Left kidney (tissue), 2 donors: ENCODE results near the gene FAM53B. TPM values are rescaled to one million over a fixed set of nuclear protein-coding genes. Genes with fewer than 3 reads are reported as not detected.

Experiments
- DNase-seq: peaks from one replicate; pipeline ENCODE4 v3.0.0-alpha.2; 2013
- polyA plus RNA-seq: library from polyadenylated mRNA; unstranded; fragments of 120-200 nt; gene quantifications from one replicate; pipeline ENCODE4 v1.2.1, GENCODE V29; 2013; ENCODE audit not compliant: insufficient read length

FAM53B gene
- polyA plus RNA-seq, 1 donor: 23.4 TPM

GRCh38 chr10:124679401-124679800 is 64.8 kb downstream of the FAM53B start:
- DNase-seq: no peak

DNA sequence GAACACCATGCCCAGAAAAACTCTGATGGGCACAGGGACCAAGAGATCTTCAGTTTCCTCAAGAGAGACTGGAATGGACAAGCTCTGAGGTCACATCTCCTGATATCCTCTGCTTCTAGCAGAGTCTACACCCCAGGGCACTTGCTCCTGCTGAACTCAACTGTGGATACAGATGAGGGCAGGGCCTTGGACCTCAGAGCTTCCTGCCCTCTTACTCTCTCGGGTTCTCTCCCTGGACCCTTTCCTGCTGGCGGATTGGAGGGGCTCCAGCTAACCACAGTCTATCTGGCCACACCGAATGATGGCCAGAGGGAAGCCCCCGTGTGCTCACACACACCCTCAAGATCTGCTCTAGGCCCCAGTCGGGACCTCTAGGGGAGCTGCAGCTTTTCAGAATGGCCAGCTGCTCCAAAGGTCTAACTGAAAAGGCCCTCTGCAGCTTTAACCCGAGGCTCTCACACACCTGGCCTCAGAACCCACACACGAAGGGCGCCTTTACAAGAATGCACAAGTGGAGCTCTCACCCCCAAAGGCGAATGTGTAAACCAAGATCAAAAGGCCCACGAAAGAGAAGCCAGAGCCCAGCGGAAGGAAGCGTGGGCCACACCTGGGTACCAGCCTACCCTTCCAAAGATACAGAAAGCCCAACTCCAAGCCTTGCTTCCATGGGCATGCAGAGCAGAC is 65.5 kb downstream of the FAM53B start:
- no peak for DNase-seq

GRCh38 chr10:124677749-124678556 is 66.2 kb downstream of the FAM53B start:
- no peak for DNase-seq

DNA sequence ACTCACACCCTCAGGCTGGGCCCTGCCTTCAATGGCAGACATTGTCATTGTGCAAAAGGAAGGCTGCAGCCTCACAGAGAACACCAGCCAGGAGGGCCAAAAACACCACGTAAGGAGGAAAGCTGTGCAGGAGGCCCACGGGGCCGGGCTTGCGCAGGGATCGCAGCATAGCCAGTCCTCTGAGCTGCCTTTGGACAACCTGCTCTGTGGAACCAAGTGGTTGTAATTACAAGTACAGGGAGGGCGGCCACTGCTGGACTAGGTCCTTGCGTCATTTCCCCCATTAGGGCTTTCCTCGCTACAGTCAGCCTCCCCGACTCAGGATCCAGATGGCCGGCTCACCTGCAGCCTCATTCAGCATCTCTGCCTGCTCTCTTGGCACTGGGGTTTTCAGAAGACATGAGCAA is 66.9 kb downstream of the FAM53B start:
- no peak for DNase-seq

GRCh38 chr10:124676416-124677062 is 67.6 kb downstream of the FAM53B start:
- DNase-seq: no peak

DNA sequence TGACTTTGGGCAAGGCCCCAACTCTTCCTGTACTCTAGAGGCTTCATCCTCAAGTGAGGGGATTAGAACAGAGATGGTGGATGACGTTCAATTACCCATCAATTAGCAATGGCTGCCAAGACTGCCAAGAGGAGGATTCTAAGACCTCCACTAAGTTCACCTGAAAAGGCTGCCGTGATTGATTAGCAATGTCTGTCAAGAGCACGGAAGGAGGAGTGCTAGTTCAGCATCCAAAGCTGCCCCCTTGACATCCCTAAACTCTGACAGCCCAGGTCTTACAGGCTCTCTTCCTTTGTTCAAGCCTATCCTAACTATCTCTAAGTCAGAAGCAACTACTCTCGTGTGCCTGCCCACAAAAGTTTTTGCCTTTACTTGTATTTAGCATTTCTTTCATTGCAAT is 68.4 kb downstream of the FAM53B start:
- DNase-seq: no peak

DNA sequence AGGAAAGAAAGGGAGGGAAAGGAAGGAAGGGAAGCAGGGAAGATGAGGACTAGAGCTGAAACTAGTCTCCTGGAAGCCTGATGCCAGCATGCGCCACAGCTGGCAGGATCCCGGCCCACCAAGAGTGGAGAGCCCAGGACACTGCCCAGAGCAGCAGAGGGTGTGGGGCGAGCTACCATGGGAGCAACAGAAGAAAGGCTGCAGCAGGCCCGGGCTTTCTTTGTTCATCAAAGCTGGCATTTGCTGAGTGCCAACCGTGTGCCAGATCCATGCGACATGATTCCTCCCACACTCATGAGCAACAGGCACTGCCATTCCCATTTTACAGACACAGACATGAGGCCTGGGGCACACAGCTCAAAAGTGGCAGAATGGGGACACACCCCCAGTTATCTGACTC is 68.9 kb downstream of the FAM53B start:
- no peak for DNase-seq

DNA sequence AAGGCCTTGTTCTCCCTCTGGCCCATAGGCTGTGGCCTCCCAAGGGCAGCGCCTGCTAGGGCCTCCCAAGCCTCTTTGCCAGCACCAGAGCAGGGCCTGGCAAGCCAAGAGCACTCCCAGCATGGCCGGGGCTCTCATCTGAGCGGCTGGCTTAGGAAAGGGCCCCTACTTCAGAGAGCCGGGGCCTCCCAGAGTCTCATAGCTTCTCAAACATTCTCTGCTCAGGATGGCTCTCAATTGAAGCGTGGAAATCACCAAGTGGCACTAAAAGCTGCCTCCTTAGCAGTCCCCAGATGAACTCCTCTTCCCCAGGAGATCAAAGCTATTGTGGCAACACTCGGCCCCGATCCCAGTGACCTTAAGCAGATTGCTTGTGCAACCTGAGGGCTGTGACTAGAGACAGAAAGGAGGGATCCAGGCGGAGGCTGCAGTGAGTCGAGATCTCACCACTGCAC is 69.4 kb downstream of the FAM53B start:
- DNase-seq: no peak

DNA sequence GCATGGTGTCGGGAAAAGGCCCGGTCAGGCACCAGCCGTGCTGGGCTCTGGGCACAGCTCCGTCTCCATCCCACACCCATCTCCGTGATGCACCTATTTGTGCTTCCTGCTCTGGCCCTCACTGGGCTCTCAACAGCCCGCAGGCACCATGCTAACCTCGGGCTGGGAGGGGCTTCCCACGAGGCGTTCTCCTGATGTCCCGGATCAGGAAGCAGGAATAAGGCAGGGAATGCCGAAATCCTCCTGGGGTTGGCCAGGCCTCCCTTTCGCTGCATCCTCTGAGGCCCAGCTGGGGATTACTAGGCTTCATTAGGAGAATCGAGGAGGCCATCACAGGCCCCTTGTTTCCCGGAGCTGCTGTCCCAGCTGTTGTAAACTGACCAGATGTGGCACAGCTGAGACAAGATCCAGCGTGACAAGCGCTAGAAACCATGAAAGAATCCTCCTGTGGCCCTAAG is 72.0 kb downstream of the FAM53B start:
- DNase-seq: no peak

GRCh38 chr10:124671486-124672075 is 72.6 kb downstream of the FAM53B start:
- no peak for DNase-seq

GRCh38 chr10:124670849-124671248 is 73.3 kb downstream of the FAM53B start:
- DNase-seq: no peak

DNA sequence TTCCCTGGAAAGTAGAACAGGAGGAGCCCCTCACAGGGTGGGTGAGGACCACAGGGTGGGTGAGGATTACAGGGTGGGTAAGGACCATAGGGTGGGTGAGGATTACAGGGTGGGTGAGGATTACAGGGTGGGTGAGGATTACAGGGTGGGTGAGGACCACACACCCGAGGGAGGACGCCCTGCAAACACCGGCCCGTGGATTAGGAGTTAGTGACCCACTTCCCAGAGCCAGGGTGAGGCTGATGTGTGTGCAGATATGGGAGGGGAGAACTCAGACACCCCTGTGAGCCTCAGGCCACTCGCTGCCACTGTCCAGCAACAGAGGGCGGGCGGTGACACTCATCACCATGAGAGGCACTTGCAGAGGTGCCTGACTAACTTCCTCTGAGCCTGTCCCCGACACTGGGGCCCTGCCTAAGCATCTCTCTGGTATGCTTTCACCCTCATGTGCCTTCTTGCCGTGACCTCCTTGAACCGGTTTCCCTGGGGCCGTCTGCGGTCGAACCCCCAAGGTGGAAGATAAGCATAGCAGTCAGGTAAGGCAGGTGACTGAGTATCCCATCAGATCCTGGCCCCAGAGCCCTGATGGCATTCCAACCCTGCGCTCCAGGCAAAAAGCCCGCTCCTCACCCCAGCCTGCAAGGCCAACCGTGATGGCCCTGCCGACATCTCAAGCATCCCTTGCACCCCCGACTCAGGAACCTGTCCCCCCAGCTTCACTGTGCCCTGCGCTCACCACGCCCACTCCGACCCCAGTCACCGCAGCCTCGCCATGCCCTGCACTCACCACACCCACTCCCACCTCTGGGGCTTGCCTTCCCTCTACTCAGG is 74.1 kb downstream of the FAM53B start:
- DNase-seq: no peak

- DNase-seq: no peak
Observed at GRCh38 chr10:124669141-124669823, 74.9 kb downstream of the FAM53B start.

- DNase-seq: no peak
Observed at GRCh38 chr10:124668517-124669051, 75.6 kb downstream of the FAM53B start.

- DNase-seq: no peak
Observed at GRCh38 chr10:124667425-124668345, 76.5 kb downstream of the FAM53B start.

GRCh38 chr10:124666494-124666893 is 77.7 kb downstream of the FAM53B start:
- DNase-seq: no peak

DNA sequence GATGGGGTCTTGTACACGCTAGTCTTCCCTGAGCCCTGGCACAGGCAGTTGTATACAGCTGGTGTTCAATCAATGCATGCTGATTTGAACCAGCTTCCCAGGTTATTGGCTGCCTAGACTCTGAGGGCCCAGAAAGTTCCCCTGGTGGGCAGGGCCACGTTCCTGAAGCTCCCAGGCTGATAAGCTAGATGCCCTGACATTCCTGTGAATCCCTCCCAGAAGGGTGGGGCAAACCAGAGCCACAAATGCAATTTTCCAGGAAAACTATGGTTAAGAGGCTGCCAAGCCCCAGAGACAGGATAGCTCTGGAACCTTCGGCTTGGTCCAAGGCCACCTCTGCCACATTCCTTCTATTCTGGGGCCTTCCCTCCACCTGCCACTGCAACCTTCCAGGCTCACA is 78.2 kb downstream of the FAM53B start:
- DNase-seq: no peak

- DNase-seq: no peak
Observed at GRCh38 chr10:124665558-124665957, 78.6 kb downstream of the FAM53B start.

GRCh38 chr10:124665091-124665490 is 79.1 kb downstream of the FAM53B start:
- DNase-seq: no peak
